AG04449 (cell line): ENCODE results near the gene TRPM7.

Experiments
- CTCF ChIA-PET: fragments of 350-600 bp; formaldehyde crosslinking; extraction: SDS; loops from one replicate; lab custom pipeline; 2021; ENCODE audit warnings: antibody characterized with exemption; lab: Yijun Ruan, JAX
- POLR2A ChIA-PET: fragments of 400-600, 350-600 bp; formaldehyde crosslinking; extraction: SDS; loops from one replicate; lab custom pipeline; 2020; ENCODE audit warnings: antibody characterized with exemption, inconsistent platforms; lab: Yijun Ruan, JAX
- DNase-seq: peaks from one replicate; pipeline ENCODE4 v3.0.0-alpha.2; 2010; ENCODE audit warnings: low read depth, low spot score
- H3K4me3 ChIP-seq: 2 replicates; pipeline ENCODE4 v1.5.1; 2011; ENCODE audit warnings: low read depth, mild to moderate bottlenecking, control low read depth, low read length
- CTCF ChIP-seq: IDR thresholded peaks from one replicate; pipeline ENCODE4 v1.5.1; 2011; ENCODE audit warnings: mild to moderate bottlenecking, moderate library complexity, low read length, control low read depth, inconsistent platforms; ENCODE audit not compliant: insufficient read depth; ENCODE audit errors: missing control alignments

The TRPM7 gene

GRCh38 chr15:50686469-50687301 is at the start of gene TRPM7:
TSS of gene TRPM7 (minus strand) at chr15:50686797. CDS start at chr15:50686533, 264 bp downstream.
- ChIA-PET POLR2A (interaction anchor here (0.6 to 0.8 kb wide), 3 partner anchors 10 to 78 kb away, joined by 3 read pairs; no protein-coding TSS in a partner anchor), CTCF (interaction anchor here (1.4 to 3.2 kb wide), 2 partner anchors 11 to 198 kb away, joined by 5 to 16 read pairs; no protein-coding TSS in a partner anchor)
- peak within 1 kb of the TSS; percentile 94 for H3K4me3 ChIP-seq
- TF ChIP-seq CTCF = peak; percentile 15
- DNase-seq = no peak

GRCh38 chr15:50735156-50735555 is 48.6 kb upstream of the TRPM7 start:
- CTCF ChIA-PET = interaction anchor here (1.4 kb wide), 1 partner anchor 141 kb away, joined by 5 read pairs; no protein-coding TSS in a partner anchor
- no peak for DNase-seq
- H3K4me3 ChIP-seq = no peak overlapping the region
- no peak for TF ChIP-seq CTCF
- POLR2A ChIA-PET = no interaction called here

GRCh38 chr15:50726315-50726714 is 39.7 kb upstream of the TRPM7 start:
- no peak for TF ChIP-seq CTCF
- ChIA-PET POLR2A (no interaction called here), CTCF (no interaction called here)
- H3K4me3 ChIP-seq = no peak overlapping the region
- DNase-seq = no peak

- DNase-seq = no peak
- CTCF ChIA-PET = interaction anchor here (1.5 kb wide), 1 partner anchor 44 kb away, joined by 4 read pairs; no protein-coding TSS in a partner anchor
- H3K4me3 ChIP-seq = no peak overlapping the region
- POLR2A ChIA-PET = interaction anchor here (0.7 kb wide), 1 partner anchor 27 kb away, joined by 3 read pairs; no protein-coding TSS in a partner anchor
- no peak for TF ChIP-seq CTCF
These were observed 32.1 kb upstream of the TRPM7 start for GRCh38 chr15:50718700-50719125.

GRCh38 chr15:50712018-50712417 is 25.4 kb upstream of the TRPM7 start:
- no peak overlapping the region for H3K4me3 ChIP-seq
- TF ChIP-seq CTCF = no peak
- POLR2A ChIA-PET = interaction anchor here (0.7 kb wide), 1 partner anchor 53 kb away, joined by 3 read pairs; no protein-coding TSS in a partner anchor
- DNase-seq = no peak
- CTCF ChIA-PET = no interaction called here

GRCh38 chr15:50710585-50710984 is 24.0 kb upstream of the TRPM7 start:
- DNase-seq = no peak
- POLR2A ChIA-PET = no interaction called here
- CTCF ChIA-PET = no interaction called here
- no peak overlapping the region for H3K4me3 ChIP-seq
- no peak for TF ChIP-seq CTCF
